Astrocyte (in vitro differentiated cells and primary cell): Measurements from ENCODE around the gene COPRS. TPM values are rescaled to one million over a fixed set of nuclear protein-coding genes. Genes with fewer than 3 reads are reported as not detected.

Experiments used
- DNase-seq: peaks from one replicate; pipeline ENCODE4 v3.0.0-alpha.2; 2010; ENCODE audit warnings: low read depth
- FAIRE-seq: peaks from 2 replicates; lab custom pipeline; 2011; peaks lifted over from hg19 to GRCh38; lab: Jason Lieb, UNC
- H2AFZ ChIP-seq: 2 replicates; pipeline ENCODE4 v1.6.0; 2012; ENCODE audit warnings: low read depth, low read length, inconsistent platforms
- H3K27ac ChIP-seq: 2 replicates; pipeline ENCODE4 v1.5.1; 2011; ENCODE audit warnings: low read depth, low read length, inconsistent platforms
- H3K27me3 ChIP-seq: 2 replicates; pipeline ENCODE4 v1.6.0; 2011; ENCODE audit warnings: low read length, inconsistent platforms; ENCODE audit not compliant: insufficient read depth
- H3K36me3 ChIP-seq: 2 replicates; pipeline ENCODE4 v1.5.1; 2011; ENCODE audit warnings: low read length, inconsistent platforms; ENCODE audit not compliant: insufficient read depth
- H3K4me1 ChIP-seq: 2 replicates; pipeline ENCODE4 v1.5.1; 2011; ENCODE audit warnings: low read length, inconsistent platforms; ENCODE audit not compliant: insufficient read depth
- H3K4me2 ChIP-seq: 2 replicates; pipeline ENCODE4 v1.6.0; 2012; ENCODE audit warnings: low read length, inconsistent platforms
- H3K4me3 ChIP-seq: 2 replicates; pipeline ENCODE4 v1.5.1; 2011; ENCODE audit warnings: low read depth, mild to moderate bottlenecking, low read length, inconsistent platforms; ENCODE audit not compliant: insufficient read depth
- H3K79me2 ChIP-seq: 2 replicates; pipeline ENCODE4 v1.6.0; 2012; ENCODE audit warnings: mild to moderate bottlenecking, low read length, inconsistent platforms; ENCODE audit not compliant: insufficient read depth
- H3K9ac ChIP-seq: 2 replicates; pipeline ENCODE4 v1.6.0; 2012; ENCODE audit warnings: mild to moderate bottlenecking, low read length, inconsistent platforms
- H3K9me3 ChIP-seq: 2 replicates; pipeline ENCODE4 v1.5.1; 2012; ENCODE audit warnings: low read depth, mild to moderate bottlenecking, low read length, inconsistent platforms; ENCODE audit not compliant: insufficient read depth
- H4K20me1 ChIP-seq: 2 replicates; pipeline ENCODE4 v1.6.0; 2012; ENCODE audit warnings: low read length, inconsistent platforms; ENCODE audit not compliant: insufficient read depth
- H3K27ac Mint-ChIP-seq: one replicate; pipeline ENCODE4 v1.8.0; 2021; ENCODE audit warnings: mild to moderate bottlenecking, mixed read lengths; ENCODE audit not compliant: unreplicated experiment
- H3K27me3 Mint-ChIP-seq: one replicate; pipeline ENCODE4 v1.8.0; 2021; ENCODE audit warnings: low read depth, mixed read lengths; ENCODE audit not compliant: unreplicated experiment
- H3K36me3 Mint-ChIP-seq: one replicate; pipeline ENCODE4 v1.8.0; 2021; ENCODE audit warnings: low read depth, mixed read lengths; ENCODE audit not compliant: unreplicated experiment
- H3K4me1 Mint-ChIP-seq: one replicate; pipeline ENCODE4 v1.8.0; 2021; ENCODE audit warnings: low read depth, mixed read lengths; ENCODE audit not compliant: unreplicated experiment
- H3K4me3 Mint-ChIP-seq: one replicate; pipeline ENCODE4 v1.8.0; 2021; ENCODE audit warnings: mild to moderate bottlenecking, moderate library complexity, mixed read lengths; ENCODE audit not compliant: unreplicated experiment
- H3K9me3 Mint-ChIP-seq: one replicate; pipeline ENCODE4 v1.8.0; 2021; ENCODE audit warnings: mild to moderate bottlenecking, mixed read lengths; ENCODE audit not compliant: unreplicated experiment
- EZH2 ChIP-seq: IDR thresholded peaks from 2 replicates; pipeline ENCODE4 v1.6.1; 2012; ENCODE audit warnings: mild to moderate bottlenecking, low read length, inconsistent platforms; ENCODE audit not compliant: insufficient read depth
- total RNA-seq: library from RNA; stranded (reverse); gene quantifications from 2 replicates; pipeline ENCODE4 v1.2.1, GENCODE V29; 2021
- TF ChIP-seq, protein P1 (sequence below): IDR thresholded peaks from 2 replicates; pipeline ENCODE4 v1.5.1; 2011; ENCODE audit warnings: low read depth, mild to moderate bottlenecking, inconsistent platforms, low read length, moderate library complexity; ENCODE audit not compliant: insufficient read depth

Gene COPRS
- total RNA-seq, 1 donor from 2014 or later: 27.8 TPM

GRCh38 chr17:31856750-31857149 is 2.3 kb downstream of the COPRS start:
- no peak overlapping the region for H3K27ac Mint-ChIP-seq

GRCh38 chr17:31854672-31855071 is 4.4 kb downstream of the COPRS start:
- TF ChIP-seq, protein P1, sequence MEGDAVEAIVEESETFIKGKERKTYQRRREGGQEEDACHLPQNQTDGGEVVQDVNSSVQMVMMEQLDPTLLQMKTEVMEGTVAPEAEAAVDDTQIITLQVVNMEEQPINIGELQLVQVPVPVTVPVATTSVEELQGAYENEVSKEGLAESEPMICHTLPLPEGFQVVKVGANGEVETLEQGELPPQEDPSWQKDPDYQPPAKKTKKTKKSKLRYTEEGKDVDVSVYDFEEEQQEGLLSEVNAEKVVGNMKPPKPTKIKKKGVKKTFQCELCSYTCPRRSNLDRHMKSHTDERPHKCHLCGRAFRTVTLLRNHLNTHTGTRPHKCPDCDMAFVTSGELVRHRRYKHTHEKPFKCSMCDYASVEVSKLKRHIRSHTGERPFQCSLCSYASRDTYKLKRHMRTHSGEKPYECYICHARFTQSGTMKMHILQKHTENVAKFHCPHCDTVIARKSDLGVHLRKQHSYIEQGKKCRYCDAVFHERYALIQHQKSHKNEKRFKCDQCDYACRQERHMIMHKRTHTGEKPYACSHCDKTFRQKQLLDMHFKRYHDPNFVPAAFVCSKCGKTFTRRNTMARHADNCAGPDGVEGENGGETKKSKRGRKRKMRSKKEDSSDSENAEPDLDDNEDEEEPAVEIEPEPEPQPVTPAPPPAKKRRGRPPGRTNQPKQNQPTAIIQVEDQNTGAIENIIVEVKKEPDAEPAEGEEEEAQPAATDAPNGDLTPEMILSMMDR: no peak
- TF ChIP-seq EZH2: no peak

More at GRCh38 chr17:31856750-31857149, 2.3 kb downstream of the COPRS start:
- Histone ChIP-seq H3K36me3 (peaks cover 16% of the 10 kb centered on the region), H2AFZ (no peak overlapping the region), H3K4me1 (peaks cover 14% of the 10 kb centered on the region), H3K79me2 (peaks cover 33% of the 10 kb centered on the region), H4K20me1 (peaks cover 31% of the 10 kb centered on the region), H3K9ac (no peak overlapping the region), H3K9me3 (no peaks in the 10 kb centered on the region), H3K4me3 (no peak overlapping the region), H3K4me2 (no peak overlapping the region), H3K27ac (no peak overlapping the region), H3K27me3 (no peaks in the 10 kb centered on the region)
- DNase-seq (no peak), FAIRE-seq (no peak)
- no peaks in the 10 kb centered on the region for H3K9me3 Mint-ChIP-seq
- no peak overlapping the region for H3K4me3 Mint-ChIP-seq
- TF ChIP-seq, protein P1: no peak
- no peak for TF ChIP-seq EZH2
- H3K27me3 Mint-ChIP-seq: no peaks in the 10 kb centered on the region
- H3K4me1 Mint-ChIP-seq: peaks cover 20% of the 10 kb centered on the region
- peaks cover 2% of the 10 kb centered on the region for H3K36me3 Mint-ChIP-seq

GRCh38 chr17:31853911-31854470 is 5.1 kb downstream of the COPRS start:
- no peak overlapping the region for H3K27ac Mint-ChIP-seq
- peaks cover 2% of the 10 kb centered on the region for H3K36me3 Mint-ChIP-seq
- H3K27ac ChIP-seq: no peak overlapping the region
- H3K4me1 ChIP-seq: peaks cover 10% of the 10 kb centered on the region
- no peaks in the 10 kb centered on the region for H3K9me3 Mint-ChIP-seq
- H3K79me2 ChIP-seq: peaks cover 33% of the 10 kb centered on the region
- H3K4me3 Mint-ChIP-seq: no peak overlapping the region
- no peaks in the 10 kb centered on the region for H3K27me3 Mint-ChIP-seq
- H3K27me3 ChIP-seq: no peaks in the 10 kb centered on the region
- H3K36me3 ChIP-seq: peaks cover 16% of the 10 kb centered on the region
- H4K20me1 ChIP-seq: peaks cover 25% of the 10 kb centered on the region
- DNase-seq (no peak), FAIRE-seq (no peak)
- no peak overlapping the region for H3K4me3 ChIP-seq
- H2AFZ ChIP-seq: no peak overlapping the region
- TF ChIP-seq EZH2: no peak
- no peak overlapping the region for H3K9ac ChIP-seq
- H3K9me3 ChIP-seq: no peaks in the 10 kb centered on the region
- peaks cover 16% of the 10 kb centered on the region for H3K4me1 Mint-ChIP-seq
- H3K4me2 ChIP-seq: no peak overlapping the region

More at GRCh38 chr17:31854672-31855071, 4.4 kb downstream of the COPRS start:
- Histone ChIP-seq H3K27me3 (no peaks in the 10 kb centered on the region), H3K36me3 (peaks cover 16% of the 10 kb centered on the region), H4K20me1 (peaks cover 29% of the 10 kb centered on the region), H3K79me2 (peaks cover 33% of the 10 kb centered on the region), H2AFZ (no peak overlapping the region), H3K4me3 (no peak overlapping the region), H3K4me1 (peaks cover 14% of the 10 kb centered on the region), H3K4me2 (no peak overlapping the region), H3K9me3 (no peaks in the 10 kb centered on the region), H3K9ac (no peak overlapping the region), H3K27ac (no peak overlapping the region)
- Mint-ChIP-seq H3K27me3 (no peaks in the 10 kb centered on the region), H3K27ac (no peak overlapping the region), H3K4me1 (peaks cover 18% of the 10 kb centered on the region), H3K36me3 (peaks cover 2% of the 10 kb centered on the region), H3K4me3 (no peak overlapping the region), H3K9me3 (no peaks in the 10 kb centered on the region)
- DNase-seq (no peak), FAIRE-seq (no peak)
